Stimulated activated CD4-positive, alpha-beta T cell treated with anti-CD3 and anti-CD28 coated beads, Interleukin-4, amount 100 ng/mL, for 4 hours (primary cell): ENCODE data around the gene SOCS1.

ENCODE experiments used
- DNase-seq, 2 experiments: peaks; one replicate each; pipeline ENCODE4 v3.0.0-alpha.2; 2020

SOCS1 gene

GRCh38 chr16:11259655-11260595, 3.9 kb upstream of the SOCS1 start:
- no peak for DNase-seq

DNA sequence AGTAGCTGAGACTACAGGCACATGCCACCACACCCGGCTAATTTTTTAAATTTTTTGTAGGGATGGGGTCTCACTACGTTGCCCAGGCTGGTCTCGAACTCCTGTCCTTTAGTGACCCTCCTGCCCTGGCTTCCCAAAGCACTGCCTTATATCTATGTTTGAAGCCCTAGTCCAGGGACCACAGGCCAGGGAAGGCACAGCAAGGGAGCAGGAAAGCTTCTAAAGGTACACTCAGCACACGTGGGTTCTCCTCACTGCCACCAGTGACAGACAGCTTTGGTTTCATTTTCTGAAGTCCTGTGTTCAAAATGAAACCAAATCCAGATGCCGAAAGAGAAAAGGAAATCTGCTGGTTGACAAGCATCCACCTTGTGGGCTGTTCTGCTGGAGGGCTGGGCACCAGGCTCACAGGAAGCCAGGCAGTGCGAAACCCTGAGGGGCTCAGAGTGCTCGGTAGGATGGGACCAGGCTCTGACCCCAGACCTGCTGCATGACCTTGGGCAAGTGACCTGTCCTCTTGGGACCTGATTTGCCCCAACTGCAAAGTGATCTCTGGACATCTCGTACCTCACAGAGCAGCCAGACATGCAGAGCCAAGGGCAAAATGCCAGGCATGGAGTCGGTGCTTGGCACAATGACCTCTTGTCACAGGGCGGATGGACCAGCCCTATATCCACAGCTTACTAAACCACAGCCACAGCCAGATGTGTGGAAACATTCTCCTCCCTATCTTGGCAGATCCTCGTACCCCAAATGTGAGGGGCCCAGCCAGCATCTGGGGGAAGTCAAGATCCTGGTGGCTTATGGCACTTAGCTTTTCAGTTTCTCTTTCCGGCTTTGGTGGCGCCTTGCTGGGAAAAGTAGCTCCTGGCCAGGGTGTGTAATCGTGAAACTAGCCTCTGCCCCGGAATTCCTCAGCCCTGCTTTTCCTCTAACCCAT, 2.8 kb upstream of the SOCS1 start:
- peak in 1 of 2 experiments; percentile 38 for DNase-seq

DNA sequence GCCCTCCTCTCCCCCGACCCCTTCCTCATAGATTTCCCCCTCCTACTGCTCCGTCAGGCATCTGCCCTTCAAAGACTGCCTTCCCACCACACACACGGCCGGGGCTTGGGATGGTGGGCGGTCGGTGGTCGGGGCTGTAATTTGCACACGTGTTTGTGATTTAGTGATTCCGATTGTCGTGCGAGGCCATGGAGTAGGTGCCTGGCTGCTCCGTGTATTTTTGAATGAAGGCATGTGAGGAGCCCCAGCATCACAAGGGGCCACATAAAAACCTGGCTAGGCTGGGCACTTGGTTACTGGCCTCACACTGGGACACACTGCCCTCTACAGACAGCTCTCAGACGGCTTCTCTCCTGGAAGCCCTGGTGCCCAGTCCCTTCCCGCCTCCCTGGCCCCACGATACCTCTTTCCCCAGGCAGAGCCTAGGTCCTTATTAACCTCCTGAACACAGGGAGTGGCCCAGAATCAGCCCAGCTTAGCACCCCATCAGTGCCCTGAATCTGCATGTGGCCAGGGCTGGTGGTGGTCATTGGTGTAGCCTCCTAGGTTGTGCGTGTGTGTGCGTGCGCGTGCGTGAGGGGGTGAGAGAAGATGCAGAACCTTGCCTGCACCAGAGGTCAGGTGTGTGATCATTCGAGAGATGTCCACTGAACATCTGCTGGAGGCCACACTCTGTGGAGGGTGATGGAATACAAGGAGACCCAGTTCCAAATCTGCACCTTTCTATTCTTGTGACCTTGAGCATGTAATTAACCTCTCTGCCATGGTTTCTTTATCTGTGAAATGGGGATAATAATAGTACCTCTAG, 1.3 kb upstream of the SOCS1 start:
- DNase-seq: peak; percentile 53 to 57

DNA sequence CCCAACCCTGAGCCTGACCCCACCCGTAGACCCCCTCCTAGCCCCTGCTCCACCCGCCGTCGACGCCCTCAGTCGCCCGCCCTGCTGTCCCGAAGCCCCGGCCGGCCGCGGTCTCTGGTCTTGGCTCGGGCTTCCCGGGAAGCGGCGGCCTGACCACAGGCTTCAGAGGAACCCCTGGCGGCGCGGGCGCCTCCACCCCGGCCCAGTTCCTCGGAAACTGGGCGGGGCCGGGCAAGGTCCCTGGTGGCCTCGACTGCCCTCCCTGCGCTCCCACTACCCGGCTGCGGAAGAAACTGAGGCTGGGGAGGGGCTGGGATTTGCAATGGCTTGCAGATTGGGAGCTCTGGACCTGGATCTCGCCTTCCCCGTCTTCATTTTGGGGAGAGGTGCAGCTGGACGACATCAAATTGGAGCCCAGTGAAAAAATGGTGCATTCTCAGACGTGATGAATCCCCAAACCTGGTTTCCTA, 692 bp upstream of the SOCS1 start:
- DNase-seq: peak; percentile 43 to 51

DNA sequence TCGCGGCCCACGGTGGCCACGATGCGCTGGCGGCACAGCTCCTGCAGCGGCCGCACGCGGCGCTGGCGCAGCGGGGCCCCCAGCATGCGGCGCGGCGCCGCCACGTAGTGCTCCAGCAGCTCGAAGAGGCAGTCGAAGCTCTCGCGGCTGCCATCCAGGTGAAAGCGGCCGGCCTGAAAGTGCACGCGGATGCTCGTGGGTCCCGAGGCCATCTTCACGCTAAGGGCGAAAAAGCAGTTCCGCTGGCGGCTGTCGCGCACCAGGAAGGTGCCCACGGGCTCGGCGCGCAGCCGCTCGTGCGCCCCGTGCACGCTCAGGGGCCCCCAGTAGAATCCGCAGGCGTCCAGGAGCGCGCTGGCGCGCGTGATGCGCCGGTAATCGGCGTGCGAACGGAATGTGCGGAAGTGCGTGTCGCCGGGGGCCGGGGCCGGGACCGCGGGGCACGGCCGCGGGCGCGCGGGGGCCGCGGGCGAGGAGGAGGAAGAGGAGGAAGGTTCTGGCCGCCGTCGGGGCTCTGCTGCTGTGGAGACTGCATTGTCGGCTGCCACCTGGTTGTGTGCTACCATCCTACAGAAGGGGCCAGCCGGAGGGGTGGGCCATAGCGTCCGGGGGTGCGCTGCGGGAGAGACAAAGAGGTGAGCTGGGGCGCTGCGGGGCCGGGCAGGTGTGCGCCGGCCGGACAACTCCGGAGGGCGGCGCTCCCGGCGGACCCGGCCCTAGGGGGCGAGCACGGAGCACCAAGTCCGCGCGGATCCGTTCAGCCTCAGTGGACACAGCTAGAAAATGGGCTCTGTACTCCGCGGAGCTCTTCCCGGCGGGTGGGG, 879 bp downstream of the SOCS1 start:
- peak in 1 of 2 experiments; percentile 51 for DNase-seq

DNA sequence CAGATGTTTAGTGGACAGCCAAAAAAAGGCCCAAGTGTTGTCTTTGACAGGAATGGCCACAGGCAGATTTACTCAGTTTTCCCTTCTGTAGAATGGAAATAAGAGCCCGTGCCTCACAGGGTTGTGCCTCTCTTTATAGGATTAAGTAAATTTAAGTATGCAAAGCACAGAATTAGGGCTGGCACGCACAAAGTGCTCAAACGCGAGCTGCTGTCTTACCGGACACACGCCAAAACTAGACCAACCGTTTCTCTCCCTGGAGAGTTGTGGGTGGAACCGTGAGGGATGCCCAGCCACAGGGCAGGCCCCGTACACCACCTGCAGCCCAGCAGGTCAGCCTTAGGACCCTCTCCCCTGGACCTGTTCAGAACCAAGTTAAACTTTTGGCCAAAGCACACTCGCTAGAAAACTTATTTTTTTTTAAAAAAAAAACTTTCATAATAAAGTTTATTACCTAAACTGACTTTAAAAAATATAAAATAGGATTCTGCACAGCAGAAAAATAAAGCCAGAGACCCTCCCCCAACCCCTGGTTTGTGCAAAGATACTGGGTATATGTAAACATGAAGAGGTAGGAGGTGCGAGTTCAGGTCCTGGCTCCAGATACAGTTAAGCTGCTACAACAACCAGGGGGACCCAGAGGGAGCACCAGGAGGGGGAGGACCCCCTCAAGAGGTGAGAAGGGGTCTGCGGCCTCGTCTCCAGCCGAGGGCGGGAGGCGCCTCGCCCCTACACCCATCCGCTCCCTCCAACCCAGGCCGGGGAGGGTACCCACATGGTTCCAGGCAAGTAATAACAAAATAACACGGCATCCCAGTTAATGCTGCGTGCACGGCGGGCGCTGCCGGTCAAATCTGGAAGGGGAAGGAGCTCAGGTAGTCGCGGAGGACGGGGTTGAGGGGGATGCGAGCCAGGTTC, 1.8 kb downstream of the SOCS1 start:
- DNase-seq: peak; percentile 21 to 49

DNA sequence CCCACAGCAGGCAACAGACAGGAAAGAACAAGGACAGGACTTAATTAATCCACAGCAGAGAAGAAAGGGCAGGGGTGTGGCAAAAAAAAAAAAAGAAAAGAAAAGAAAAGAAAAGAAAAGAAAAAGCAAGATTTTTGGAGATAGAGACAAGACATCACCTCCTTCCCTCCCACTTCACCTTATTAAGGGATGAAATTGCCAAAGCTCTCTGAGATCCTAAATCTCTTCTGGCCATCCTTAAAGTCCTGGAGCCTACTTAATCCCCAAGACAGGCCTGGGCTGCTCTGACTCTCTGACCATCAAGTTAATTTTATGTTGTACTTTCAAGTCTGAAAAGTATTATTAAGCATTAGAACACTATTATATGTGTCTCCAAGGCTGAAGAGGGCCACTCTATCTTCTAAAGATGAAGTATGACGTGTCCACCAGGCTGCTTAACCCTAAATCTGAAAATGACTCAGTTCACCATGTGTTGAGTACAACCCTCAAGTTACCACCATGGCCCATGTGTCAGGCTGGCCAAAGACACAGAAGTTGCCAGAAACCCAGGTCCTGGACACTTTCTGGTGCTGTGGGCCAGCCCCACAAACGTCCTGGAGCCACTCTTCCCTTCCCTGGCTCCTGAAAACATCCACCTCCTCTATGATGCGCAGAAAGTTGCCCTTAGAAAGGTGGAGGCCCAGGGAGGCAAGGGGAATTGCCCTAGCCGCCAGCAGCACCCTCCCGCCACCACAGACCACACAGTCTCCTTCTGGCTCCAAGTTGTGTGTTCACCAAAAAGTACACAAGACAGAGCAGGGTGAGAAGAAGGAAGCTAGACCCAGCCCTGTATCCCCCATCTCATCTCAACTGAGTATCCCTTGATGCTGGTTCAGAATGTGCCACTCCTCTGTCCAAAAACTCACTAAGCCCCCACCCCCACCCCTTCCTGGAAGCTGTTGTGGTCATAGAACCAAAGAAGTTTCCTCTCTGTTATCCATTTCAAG, 2.7 kb downstream of the SOCS1 start:
- peak; percentile 35 to 44 for DNase-seq

DNA sequence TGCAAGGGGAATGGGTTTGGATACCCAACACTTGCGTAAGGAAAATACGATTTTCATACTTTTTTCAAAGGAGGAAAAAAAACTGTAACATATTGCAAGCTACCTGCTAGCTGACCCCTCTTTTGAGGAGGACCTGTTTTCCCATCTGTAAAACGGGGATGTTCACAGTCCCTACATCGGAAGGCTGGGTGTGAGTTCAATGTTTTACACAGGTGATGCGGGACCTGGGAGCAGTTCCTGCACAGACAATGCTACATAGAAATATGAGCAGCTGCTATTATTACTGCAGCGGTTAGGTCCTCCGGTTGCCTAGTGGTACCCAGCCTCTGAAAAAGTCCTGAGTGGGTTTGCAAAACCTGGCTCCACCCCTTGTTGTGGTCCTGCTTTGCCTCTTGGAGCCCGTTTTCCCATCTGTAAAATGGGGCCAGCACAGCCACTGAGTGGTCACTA, 3.5 kb downstream of the SOCS1 start:
- DNase-seq: peak in 1 of 2 experiments; percentile 14

- DNase-seq: peak; percentile 78 to 85
These were observed 4.2 kb downstream of the SOCS1 start for GRCh38 chr16:11251525-11252481.

- DNase-seq: peak in 1 of 2 experiments; percentile 16
These were observed 5.0 kb downstream of the SOCS1 start for GRCh38 chr16:11250786-11251524.

DNA sequence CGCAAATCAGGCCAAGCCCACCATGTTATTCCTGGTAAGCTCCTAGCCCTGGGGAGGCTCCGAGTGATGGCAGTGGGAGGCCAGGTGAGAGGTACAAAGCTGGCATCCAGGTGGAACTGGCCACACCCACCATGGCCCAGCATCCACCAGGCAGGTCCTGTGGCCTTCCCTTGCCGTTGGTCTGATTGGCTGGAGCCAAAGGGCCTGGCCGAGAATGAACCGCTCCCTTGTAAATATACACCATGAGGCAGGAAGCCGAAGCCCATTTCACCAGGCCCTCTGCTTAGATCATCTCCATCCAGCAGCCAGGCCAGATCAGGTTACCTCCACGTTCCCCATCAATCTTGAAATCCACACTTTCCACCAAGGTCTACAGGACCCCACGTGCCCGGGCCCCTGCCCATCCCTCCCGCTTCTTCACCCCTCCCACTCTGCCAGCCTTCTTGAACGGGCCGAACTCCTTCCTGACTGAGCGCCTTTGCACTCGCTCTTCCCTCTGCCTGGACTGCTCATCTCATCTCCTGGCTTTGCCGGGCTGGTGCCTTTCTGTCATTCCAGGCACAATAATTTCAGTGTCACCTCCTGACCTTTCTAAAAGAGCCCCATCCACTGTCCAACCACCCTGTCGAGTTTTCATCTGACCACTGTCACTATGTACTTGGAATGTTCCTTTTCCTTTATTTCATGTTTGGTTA, 5.8 kb downstream of the SOCS1 start:
- peak in 1 of 2 experiments; percentile 36 for DNase-seq

DNA sequence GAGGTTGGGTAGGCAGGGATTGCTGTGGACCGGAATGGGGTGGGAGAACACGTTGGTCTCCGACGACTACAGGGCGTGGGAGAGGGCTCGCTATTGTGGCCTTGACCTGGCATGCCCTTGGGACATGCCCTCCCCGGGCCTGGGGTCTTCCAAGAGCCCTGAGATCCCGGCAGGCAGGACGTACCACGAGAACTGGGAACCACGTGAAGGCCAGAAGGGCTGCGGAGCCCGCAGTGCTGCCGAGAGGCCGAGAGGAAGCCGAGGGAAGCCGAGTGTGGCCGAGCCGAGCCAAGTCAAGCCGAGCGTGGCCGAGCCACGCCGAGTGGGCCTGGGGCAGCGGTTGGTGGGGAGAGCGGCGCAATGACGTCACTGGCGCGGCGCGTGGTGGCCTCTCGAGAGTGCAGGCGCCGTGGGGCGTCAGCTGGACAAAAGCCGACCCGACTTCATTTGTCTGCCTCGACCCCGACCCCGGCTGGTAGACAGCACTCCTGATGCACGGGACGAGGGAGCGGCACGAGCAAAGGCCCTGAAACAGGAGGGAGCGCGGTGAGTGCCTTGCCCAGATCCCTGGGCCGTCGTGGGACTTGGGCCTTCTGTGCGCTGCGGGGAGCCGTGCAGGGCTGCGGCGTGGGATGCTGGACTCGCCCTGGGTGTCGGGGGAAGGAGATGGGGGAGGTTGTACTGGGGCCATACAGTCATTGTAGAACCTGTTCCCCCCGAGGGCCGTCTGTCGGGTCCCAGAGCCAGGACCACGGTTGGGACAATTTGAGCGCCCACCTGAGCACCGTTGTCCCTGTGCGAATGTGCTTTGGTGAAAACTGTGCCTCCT, 6.6 kb downstream of the SOCS1 start:
- peak in 1 of 2 experiments; percentile 26 for DNase-seq

DNA sequence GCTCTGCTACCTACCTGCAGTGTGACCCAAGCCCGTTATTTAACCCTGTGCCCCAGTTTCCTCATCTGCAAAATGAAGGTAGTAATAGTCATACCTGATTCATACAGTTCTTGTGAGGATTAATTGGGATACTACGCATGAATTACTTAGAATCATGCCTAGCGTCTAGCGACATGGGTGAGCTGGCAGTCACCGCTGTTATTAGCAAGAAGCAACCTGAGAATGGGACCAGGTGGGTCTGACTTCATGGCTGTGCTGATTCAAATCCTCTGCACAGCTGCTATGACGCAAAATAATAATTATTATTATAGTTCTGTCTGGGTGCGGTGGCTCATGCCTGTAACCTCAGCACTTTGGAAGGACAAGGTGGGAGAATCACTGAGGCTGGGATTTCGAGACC, 7.9 kb downstream of the SOCS1 start:
- no peak for DNase-seq

- DNase-seq: no peak
These were observed 10.0 kb downstream of the SOCS1 start for GRCh38 chr16:11245988-11246387.

- DNase-seq: no peak
These were observed 10.7 kb downstream of the SOCS1 start for GRCh38 chr16:11245222-11245737.
